Measurements from ENCODE around the gene AP3B1.

AP3B1 gene

GRCh38 chr5:77999399-77999798 lies 295.1 kb downstream of the AP3B1 start:
- TF ChIP-seq ZFX (IDR thresholded peaks at IDR 0.05) (no peak), CTCF (conservative IDR thresholded peaks at IDR 0.05) (no peak)
- no peak overlapping the region for H3K27ac ChIP-seq

- no peak for TF ChIP-seq ZFX (IDR thresholded peaks at IDR 0.05)
- TF ChIP-seq CTCF (conservative IDR thresholded peaks at IDR 0.05), result no peak
These were observed 297.6 kb downstream of the AP3B1 start for GRCh38 chr5:77996943-77997342.

GRCh38 chr5:77995793-77996409 lies 298.6 kb downstream of the AP3B1 start:
- TF ChIP-seq ZFX (IDR thresholded peaks at IDR 0.05) (no peak), CTCF (conservative IDR thresholded peaks at IDR 0.05) (no peak)

More at GRCh38 chr5:77996943-77997342, 297.6 kb downstream of the AP3B1 start:
- no peak overlapping the region for H3K27ac ChIP-seq

GRCh38 chr5:77994943-77995342 lies 299.6 kb downstream of the AP3B1 start:
- no peak overlapping the region for H3K27ac ChIP-seq
- TF ChIP-seq CTCF (conservative IDR thresholded peaks at IDR 0.05) (no peak), ZFX (IDR thresholded peaks at IDR 0.05) (no peak)

More at GRCh38 chr5:77995793-77996409, 298.6 kb downstream of the AP3B1 start:
- no peak overlapping the region for H3K27ac ChIP-seq

- no peak for TF ChIP-seq ZFX (IDR thresholded peaks at IDR 0.05)
- TF ChIP-seq CTCF (conservative IDR thresholded peaks at IDR 0.05), result no peak
- H3K27ac ChIP-seq, result no peak overlapping the region
These were observed 300.6 kb downstream of the AP3B1 start for GRCh38 chr5:77993855-77994318.

GRCh38 chr5:77993141-77993854 lies 301.2 kb downstream of the AP3B1 start:
- H3K27ac ChIP-seq, result no peak overlapping the region
- TF ChIP-seq ZFX (IDR thresholded peaks at IDR 0.05) (no peak), CTCF (conservative IDR thresholded peaks at IDR 0.05) (no peak)

GRCh38 chr5:77991084-77991483 lies 303.4 kb downstream of the AP3B1 start:
- TF ChIP-seq ZFX (IDR thresholded peaks at IDR 0.05) (no peak), CTCF (conservative IDR thresholded peaks at IDR 0.05) (no peak)
- H3K27ac ChIP-seq, result no peak overlapping the region

Data from C4-2B (cell line).